HG03565 (cell line): ENCODE data around the gene ITGA2B.
"Not testable (repeated sequence)": the region's sequence is repeated elsewhere in the genome, so short reads cannot be mapped to it uniquely, and the experiment has no call there.

ENCODE experiments used
- ATAC-seq: cut with Tn5 transposase; IDR thresholded peaks from one replicate; pipeline ENCODE4 v1.9.1; 2021; ENCODE audit warnings: mild to moderate bottlenecking, moderate library complexity; ENCODE audit not compliant: unreplicated experiment

Gene ITGA2B

DNA sequence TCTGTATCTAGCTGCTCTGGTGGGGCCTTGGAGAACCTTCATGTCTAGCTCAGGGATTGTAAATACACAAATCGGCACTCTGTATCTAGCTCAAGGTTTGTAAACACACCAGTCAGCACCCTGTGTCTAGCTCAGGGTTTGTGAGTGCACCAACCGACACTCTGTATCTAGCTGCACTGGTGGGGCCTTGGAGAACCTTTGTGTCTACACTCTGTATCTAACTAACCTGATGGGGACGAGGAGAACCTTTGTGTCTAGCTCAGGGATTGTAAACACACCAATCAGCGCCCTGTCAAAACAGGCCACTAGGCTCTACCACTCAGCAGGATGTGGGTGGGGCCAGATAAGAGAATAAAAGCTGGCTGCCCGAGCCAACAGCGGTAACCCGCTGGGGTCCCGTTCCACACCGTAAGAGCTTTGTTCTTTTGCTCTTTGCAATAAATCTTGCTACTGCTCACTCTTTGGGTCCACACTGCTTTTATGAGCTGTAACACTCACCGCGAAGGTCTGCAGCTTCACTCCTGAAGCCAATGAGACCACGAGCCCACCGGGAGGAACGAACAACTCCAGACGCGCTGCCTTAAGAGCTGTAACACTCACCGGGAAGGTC lies 19.9 kb downstream of the ITGA2B start:
- not testable (repeated sequence) for ATAC-seq

DNA sequence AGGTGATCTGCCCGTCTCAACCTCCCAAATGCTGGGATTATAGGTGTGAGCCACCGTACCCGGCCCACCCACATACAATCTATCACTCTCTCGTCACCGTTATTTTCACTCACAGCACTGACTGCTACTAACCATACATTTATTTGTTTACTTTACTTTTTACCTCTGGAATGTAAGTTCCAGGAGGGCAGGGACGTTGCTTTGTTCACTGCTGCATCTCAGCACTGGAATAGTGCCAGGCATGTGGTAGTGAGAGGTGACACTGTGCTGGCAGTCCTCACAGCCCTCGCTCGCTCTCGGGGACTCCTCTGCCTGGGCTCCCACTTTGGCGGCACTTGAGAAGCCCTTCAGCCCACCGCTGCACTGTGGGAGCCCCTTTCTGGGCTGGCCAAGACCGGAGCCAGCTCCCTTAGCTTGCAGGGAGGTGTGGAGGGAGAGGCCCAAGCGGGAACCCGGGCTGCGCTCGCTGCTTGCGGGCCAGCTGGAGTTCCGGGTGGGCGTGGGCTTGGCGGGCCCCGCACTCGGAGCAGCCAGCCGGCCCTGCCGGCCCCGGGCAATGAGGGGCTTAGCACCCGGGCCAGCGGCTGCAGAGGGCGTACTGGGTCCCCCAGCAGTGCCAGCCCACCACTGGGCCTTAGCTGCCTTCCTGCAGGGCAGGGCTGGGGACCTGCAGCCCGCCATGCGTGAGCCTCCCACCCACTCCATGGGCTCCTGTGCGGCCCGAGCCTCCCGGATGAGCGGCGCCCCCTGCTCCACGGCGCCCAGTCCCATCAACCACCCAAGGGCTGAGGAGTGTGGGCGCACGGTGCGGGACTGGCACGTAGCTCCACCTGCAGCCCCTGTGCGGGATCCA lies 20.8 kb downstream of the ITGA2B start:
- ATAC-seq: not testable (repeated sequence)

- no peak for ATAC-seq
Measured at GRCh38 chr17:44367231-44367979, 22.0 kb downstream of the ITGA2B start.

DNA sequence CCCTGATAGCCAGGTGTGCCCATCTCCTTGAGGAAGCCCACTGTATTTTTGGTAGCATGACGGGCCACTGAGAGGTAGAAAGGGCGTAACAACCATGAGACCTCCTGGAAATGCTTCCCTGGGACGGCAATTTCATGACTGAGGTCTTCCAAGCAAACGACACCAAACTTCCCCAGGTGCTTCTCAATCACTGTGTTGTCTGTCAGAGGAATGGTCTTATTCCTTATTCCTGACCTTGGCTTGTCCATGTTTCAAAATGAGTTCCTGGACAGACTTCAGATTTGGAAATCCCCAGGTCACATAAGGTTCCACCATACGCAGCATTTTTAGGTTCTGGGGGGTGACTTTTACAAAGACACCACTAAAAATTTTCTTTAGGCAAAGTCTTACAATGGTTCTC lies 24.4 kb downstream of the ITGA2B start:
- not testable (repeated sequence) for ATAC-seq

DNA sequence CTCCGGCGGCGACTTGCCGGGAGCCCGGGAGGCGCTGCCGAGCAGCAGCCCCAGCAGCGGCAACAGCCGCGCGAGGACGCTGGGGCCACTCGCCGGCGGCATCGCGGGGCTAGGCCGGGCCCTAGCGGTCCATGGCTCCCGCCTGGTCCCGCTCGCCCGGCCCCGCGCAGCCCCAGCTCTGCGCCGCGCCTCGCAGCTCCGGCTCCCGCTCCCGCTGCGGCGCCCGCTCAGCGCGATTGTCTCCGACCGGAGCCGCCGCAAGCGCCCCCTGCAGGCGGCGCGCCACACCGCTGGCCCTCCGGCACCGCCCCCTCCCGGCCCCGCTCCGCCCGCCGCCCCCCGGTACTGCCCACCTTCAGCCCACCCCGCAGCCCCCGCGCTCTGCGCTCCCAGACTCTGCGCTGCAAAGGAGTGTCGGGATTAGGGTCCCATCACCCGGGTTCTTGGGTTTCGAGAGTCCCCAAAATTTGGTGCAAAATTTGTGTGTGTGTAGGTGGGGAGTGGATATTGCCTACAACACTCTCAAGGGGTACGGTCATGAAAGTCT lies 25.8 kb downstream of the ITGA2B start, which contains the start of gene FAM171A2:
TSS of gene FAM171A2 (minus strand) at position 241 of the 547 bp plus-strand sequence. CDS start at position 102, 139 bp downstream.
- ATAC-seq: no peak

DNA sequence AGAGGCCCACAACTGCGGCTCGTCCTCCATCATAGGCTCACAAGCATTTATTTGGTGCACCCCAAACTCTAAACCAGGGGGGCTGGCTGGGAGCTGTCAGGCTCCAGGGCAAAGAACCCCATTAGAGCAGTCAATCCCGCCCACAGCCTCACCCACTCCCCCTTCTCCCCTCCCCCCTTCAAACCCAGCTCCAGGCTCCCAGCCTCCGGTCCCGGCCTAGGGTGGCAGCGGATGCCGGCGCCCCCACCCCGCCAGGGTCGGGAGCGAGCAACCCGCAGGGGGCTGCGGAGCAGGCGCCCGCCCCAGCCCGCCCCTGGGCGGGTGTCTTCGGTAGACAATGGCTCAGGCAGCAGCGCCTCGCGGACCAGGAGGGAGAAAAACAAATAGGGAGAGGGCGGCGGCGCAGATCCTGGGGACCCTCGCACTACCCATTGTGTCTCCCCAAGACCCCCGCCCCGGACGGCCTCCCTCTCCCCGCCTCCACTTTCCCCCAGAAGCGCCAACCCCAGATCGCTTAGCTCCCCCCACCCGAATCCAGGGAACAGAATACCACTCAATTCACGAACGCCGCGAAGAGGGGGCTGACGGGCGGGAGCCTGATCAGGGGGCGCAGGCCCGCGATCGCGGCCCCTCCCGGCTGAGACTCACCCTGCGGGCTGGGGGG lies 26.4 kb downstream of the ITGA2B start:
- no peak for ATAC-seq

GRCh38 chr17:44362459-44362948 lies 26.9 kb downstream of the ITGA2B start:
- ATAC-seq: no peak

GRCh38 chr17:44361292-44362260 lies 27.9 kb downstream of the ITGA2B start:
- no peak for ATAC-seq

DNA sequence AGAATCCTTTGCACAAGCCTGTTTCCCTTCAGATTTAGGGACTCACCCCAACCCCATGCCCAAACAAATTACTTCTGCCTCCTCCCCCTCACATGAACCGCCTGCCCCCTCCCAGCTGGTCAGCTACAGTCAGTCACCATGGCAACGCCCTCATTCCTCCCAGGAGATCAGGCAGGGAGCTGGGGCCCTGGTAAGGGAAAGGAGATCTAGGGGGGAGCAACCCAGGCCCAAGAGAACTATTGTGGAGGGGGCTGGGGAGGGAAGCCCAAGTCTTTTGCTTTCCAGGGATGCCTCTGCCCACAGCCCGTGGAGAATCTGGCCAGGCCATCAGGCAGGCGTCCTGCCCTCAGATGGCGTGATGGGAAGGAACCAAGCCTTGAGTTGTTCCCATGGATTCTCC lies 28.6 kb downstream of the ITGA2B start:
- no peak for ATAC-seq

GRCh38 chr17:44360144-44360533 lies 29.3 kb downstream of the ITGA2B start:
- ATAC-seq: no peak

DNA sequence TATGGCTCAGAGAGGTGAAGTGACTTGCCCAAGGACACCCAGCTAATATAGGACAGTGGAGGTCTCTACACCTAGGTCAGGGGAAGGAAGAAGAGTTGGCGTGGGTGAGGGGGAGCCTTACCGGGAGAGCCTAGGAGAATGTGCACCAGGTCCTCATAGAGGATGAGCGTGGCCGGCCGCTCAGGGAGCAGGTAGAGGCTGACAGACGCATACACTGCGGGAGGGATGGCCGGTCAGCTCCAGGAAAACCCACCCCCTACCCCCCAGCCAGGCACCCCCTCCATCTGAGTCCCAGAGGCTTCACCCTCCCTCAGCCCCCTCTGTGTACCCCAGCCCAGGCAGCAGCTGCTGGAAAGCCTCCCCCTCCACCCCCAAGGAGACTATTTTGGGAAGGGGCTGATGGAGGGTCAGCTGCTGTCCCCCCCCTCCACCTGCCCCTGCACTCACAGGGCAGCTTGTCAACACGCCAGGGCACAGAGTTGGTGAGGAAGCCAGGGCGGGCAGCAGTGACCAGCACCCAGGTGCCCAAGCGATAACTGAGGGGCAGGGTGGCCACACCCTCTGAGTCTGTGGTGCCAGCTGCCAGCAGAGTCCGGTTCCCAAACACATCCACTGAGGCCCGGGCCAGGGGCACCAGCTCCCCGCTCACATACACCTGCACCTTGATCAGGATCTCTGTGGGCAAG lies 29.8 kb downstream of the ITGA2B start:
- no peak for ATAC-seq

- ATAC-seq: no peak
Measured at GRCh38 chr17:44359006-44359405, 30.4 kb downstream of the ITGA2B start.

GRCh38 chr17:44358066-44358465 lies 31.4 kb downstream of the ITGA2B start:
- no peak for ATAC-seq

DNA sequence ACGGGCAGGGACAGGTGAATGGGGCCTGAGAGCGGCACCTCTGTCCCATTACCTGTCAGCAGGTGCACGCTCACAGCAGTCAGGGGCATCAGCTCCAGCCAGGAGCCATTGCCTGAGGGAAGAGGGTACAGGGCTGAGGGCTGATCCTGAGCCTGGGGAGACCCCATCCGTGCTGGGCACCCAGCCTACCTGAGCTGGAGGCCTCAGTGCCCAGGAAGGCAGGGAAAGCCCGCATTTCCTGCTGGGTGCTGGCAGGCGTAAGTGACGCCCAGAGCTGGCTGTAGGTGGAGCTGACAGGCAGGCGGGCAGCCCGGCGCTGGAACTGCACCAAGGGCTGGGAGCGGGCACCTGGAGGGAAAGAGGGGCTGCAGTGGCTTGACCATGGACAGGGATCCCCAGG lies 33.2 kb downstream of the ITGA2B start:
- ATAC-seq: no peak

- ATAC-seq: no peak
Measured at GRCh38 chr17:44355642-44356099, 33.8 kb downstream of the ITGA2B start.

DNA sequence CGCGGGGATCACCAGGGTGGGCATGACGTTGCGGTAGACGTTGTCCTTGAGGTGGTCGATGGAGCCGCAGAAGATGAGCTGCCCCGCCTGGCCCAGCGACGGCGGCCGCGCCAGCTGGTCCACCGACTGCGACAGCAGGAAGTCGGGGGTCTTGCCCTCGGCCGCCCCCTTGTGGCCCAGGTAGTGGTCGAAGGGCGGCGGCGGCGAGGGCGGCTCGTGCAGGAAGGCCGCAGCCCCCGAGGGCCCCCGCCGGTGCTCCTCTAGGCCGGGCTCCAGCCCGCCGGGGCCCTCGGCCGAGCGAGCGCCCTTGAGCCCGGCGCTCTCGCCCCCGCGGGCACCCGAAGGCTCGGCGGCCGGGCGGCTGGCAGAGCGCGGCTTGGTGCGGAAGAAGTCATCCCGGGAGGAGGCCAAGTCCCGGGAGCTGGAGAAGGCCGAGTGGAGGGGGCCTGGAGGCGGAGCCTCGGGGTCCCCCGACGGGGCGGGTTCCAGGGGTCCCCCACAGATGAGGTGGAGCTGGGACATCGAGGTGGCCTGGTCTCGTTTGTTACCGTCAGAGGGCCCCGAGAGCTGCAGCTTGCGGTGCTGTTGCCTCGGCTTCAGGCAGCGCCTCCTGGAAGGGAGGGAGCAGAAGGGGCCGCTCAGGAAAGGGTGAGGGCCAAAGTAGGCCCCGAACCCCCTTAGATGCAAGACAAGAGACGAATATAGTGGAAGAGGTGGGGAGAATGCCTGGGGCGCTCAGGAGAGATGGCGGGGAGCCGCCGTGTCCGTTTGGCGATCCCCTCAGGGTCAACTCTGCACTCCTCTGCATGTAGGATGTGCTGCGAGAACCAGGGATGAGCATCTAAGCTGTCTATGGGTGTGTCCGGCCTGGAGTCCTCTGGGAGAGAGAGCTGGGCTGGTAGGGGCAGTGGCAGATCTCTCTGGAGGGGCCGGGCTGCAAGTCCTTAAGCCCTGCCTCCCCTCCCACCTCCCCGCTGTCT lies 34.6 kb downstream of the ITGA2B start:
- no peak for ATAC-seq

GRCh38 chr17:44353672-44354331 lies 35.6 kb downstream of the ITGA2B start:
- ATAC-seq: no peak
